Thyroid gland (tissue), 4 donors: ENCODE results near the gene RFTN2.

Experiments
- CTCF ChIP-seq, 6 experiments: fragments of 200-600 bp in 3 of 6; fragments of 450-650 bp in 3 of 6; sonication (generic) in 3 of 6; IDR thresholded peaks; one replicate each; pipeline ENCODE4 v1.5.1; 2016 to 2019; ENCODE audit warnings: antibody characterized with exemption in 6 of 6, mild to moderate bottlenecking in 2 of 6, inconsistent platforms in 1 of 6, moderate library complexity in 1 of 6
- POLR2A ChIP-seq, 2 donors: fragments of 450-650 bp; IDR thresholded peaks; one replicate each; pipeline ENCODE4 v1.6.1; 2017; ENCODE audit warnings: antibody characterized with exemption in 2 of 2, mild to moderate bottlenecking in 2 of 2, moderate library complexity in 1 of 2

- TF ChIP-seq CTCF (IDR thresholded peaks at IDR 0.05) (no peak), POLR2A (IDR thresholded peaks at IDR 0.05) (no peak)
Measured at GRCh38 chr2:197717863-197718262, 42.5 kb upstream of the RFTN2 start.
